DMS153 treated with DMSO at 0.1 percent for 48 hours (cell line): ENCODE data around the gene RPL36AL.
A peak's percentile ranks its signal among the peaks of the same experiment; 100 is the strongest.
"Not testable (repeated sequence)": the region's sequence is repeated elsewhere in the genome, so short reads cannot be mapped to it uniquely, and the experiment has no call there.

Experiments
- DNase-seq: peaks from one replicate; lab custom pipeline; 2025; ENCODE audit not compliant: unreplicated experiment; lab: John Stamatoyannopoulos, UW

RPL36AL gene

GRCh38 chr14:49619730-49620129 is 696 bp downstream of the RPL36AL start:
- no peak for DNase-seq

- DNase-seq = not testable (repeated sequence)
Observed at GRCh38 chr14:49619273-49619672, 1.2 kb downstream of the RPL36AL start.

GRCh38 chr14:49617852-49618519 is 2.4 kb downstream of the RPL36AL start:
- no peak for DNase-seq

GRCh38 chr14:49615776-49616175 is 4.7 kb downstream of the RPL36AL start:
- no peak for DNase-seq

GRCh38 chr14:49614196-49614595 is 6.2 kb downstream of the RPL36AL start:
- no peak for DNase-seq

- DNase-seq = no peak
Observed at GRCh38 chr14:49612671-49613070, 7.8 kb downstream of the RPL36AL start.

- DNase-seq = no peak
Observed at GRCh38 chr14:49612251-49612650, 8.2 kb downstream of the RPL36AL start.

- no peak for DNase-seq
Observed at GRCh38 chr14:49607583-49607982, 12.8 kb downstream of the RPL36AL start.

- peak; percentile 71 for DNase-seq
Observed at GRCh38 chr14:49598485-49599300, 21.7 kb downstream of the RPL36AL start, which contains the start of gene LRR1. TSS of gene LRR1 (plus strand) at chr14:49598940. CDS start at chr14:49599021, 81 bp downstream.

- peak; percentile 46 for DNase-seq
Observed at GRCh38 chr14:49598189-49598484, 22.3 kb downstream of the RPL36AL start.

- DNase-seq = no peak
Observed at GRCh38 chr14:49594347-49595091, 25.9 kb downstream of the RPL36AL start.

GRCh38 chr14:49593016-49593415 is 27.4 kb downstream of the RPL36AL start:
- no peak for DNase-seq

GRCh38 chr14:49589387-49589786 is 31.0 kb downstream of the RPL36AL start:
- DNase-seq = no peak

GRCh38 chr14:49586673-49587460 is 33.6 kb downstream of the RPL36AL start:
- DNase-seq = peak; percentile 38

- DNase-seq = peak; percentile 96
Observed at GRCh38 chr14:49585803-49586672, 34.4 kb downstream of the RPL36AL start, which contains the start of gene RPS29. TSS of gene RPS29 (minus strand) at chr14:49586380. CDS start at chr14:49586346, 34 bp downstream.

GRCh38 chr14:49584981-49585640 is 35.3 kb downstream of the RPL36AL start:
- not testable (repeated sequence) for DNase-seq

GRCh38 chr14:49584058-49584457 is 36.4 kb downstream of the RPL36AL start:
- no peak for DNase-seq

- DNase-seq = no peak
Observed at GRCh38 chr14:49583629-49584028, 36.8 kb downstream of the RPL36AL start.
